Stromal cell of bone marrow (primary cell): ENCODE results near the gene ATG10.
A peak's percentile ranks its signal among the peaks of the same experiment; 100 is the strongest.
"Not testable (repeated sequence)": the region's sequence is repeated elsewhere in the genome, so short reads cannot be mapped to it uniquely, and the experiment has no call there.

Experiments
- DNase-seq: peaks from one replicate; pipeline ENCODE4 v3.0.0-alpha.2; 2012; ENCODE audit warnings: low read depth

The ATG10 gene

DNA sequence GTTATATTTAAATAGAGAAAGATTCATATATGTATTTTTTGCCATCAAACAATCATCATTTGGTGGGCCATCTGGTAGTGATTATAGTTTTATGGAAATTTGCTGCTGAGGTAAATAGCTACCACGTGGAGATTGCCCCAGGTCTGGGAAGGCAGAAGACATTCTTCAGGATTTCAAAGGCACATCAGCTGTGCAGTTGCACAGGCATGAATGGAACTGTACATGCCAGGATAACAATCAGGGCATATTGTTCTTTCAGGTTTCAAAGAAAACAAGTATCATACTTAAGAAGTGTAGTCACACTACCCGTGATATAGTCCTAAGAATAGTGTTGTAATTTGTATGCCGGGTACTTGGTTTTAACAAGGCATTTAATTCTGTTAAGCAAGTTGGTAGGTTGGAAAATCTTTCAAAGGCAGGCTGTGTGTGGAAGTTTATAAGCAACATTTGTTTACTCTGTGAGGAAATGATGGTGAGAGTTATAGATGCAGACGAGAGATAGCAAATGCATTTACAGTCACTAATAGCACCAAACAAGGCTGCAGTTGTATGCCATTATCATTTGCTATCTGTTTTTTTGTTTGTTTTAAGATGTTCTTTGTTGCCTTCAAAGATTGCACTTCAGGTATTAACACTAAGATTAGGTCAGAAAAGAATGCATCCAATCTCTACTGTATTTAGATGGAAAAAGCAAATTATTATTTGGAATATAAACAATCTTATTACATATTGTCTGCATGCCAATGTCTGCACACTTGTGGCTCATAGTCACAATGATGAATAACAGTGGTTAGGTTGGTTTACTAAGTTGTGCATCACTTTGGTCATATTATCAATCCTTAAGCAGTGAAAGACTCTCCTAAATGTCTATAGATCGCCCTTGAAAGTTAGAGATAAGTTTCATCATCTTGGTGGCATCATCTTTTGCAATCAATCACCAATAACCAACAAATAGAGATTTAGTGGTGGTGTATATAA is 251.1 kb downstream of the ATG10 start:
- no peak for DNase-seq

DNA sequence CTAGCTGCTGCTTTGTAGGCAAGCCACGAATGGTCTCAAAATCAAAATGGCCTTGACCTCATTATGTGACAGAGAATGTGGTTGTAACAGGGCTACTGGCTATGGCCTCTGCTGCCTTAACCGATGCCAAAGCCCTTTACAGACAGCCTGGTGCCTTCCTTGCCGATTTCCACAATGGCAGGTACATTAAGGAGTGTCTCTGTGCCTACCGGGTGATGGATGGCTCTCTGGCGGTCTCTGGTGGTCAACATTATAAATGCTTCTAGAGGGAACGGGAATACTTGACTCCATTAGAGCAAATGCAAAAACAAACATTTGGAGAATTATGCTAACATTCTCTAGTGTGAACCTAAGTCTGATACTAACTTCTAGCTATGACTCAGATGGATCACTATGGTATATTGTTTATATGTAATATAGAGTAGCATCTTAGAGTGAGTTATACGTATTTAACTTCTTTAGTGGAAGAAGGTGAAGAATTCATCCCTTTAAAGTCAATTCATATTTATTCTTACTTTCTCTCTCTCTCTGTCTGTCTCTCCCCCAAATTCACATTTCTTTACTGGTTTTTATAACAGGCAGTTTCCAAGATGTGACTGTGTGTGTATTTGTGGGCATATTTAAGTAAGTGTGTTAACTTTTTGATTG is 253.8 kb downstream of the ATG10 start:
- peak; percentile 33 for DNase-seq

DNA sequence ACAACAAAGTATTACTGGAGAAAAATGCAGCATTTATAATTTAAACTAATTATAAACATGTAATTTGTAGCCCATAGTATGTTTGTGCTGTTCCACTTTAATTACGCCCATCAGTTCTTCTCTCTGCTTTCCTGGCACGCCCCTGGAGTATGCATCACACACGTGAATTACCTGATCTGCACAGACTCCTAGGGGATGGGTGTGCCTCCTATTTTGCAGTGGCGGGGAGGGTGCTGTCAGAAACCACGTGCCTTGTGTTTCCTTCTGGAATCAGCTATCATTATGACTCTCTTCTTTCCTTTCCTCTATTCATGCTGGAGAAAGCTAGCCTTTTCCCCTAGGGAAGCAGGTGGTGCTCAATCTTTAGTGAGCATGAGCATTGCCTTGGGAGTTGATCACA is 263.1 kb downstream of the ATG10 start:
- DNase-seq = no peak

GRCh38 chr5:82244151-82244550 is 272.3 kb downstream of the ATG10 start:
- no peak for DNase-seq

DNA sequence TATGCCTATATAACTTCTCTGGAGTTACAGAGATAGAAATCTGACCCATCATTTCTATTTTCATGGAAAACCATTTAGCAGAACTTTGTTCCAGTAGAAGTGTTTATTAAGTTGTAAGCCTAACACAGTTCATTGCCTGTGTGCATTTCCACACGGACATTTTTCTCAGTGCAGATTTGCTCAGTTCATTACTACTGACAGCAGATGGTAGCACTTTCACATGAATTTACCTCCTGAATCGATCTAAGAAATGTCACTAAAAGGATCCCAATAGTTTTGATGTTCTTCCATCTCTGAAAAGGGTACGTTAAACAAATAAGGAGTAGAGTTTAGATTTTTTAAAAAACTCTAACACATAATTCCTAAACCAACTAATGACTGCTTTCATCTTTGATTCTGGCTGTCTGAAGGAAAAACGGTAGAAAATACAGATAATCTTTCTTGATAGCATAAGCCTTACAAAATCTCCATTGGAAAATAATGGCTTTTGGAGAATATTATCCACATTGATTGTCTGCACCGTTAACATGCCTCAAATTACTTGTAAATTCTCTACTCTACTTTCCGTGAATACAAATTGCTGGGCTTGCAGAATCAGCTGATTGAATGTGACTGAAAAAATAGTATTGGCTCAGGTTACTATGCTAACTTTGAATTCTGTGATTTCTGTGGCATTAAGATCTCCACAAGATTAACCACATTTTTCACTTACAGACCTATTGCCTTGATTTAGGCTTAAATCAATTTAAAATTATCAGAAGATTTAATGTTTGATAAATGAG is 273.2 kb downstream of the ATG10 start:
- peak; percentile 7 for DNase-seq

DNA sequence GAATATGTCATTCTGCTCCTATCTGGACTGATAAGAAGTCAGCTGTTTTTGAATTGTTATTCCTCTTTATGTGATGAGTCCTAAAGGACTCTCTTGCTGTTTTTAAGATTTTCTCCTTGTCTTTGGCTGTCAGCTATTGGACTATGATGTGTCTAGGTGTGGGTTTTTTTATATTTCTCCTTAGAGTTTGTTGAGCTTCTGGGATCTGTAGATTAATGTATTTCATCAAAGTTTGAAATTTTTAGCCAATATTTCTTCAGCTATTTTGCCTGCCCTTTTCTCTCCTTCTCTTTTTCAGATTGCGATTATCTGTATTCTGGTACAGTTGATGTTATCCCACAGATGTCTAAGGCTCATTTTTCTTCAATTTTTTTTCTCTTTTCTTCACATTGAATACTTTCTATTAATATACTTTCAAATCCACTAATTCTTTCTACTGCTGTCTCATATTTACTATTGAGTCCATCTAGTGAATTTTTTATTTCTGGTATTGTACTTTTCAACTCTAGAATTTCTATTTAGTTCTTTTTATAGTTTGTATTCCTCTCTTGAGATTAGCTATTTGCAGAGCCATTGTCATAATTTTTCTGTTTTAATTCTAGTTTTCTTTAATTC is 275.2 kb downstream of the ATG10 start:
- DNase-seq = no peak

- no peak for DNase-seq
Measured at GRCh38 chr5:82252744-82253143, 280.9 kb downstream of the ATG10 start.

DNA sequence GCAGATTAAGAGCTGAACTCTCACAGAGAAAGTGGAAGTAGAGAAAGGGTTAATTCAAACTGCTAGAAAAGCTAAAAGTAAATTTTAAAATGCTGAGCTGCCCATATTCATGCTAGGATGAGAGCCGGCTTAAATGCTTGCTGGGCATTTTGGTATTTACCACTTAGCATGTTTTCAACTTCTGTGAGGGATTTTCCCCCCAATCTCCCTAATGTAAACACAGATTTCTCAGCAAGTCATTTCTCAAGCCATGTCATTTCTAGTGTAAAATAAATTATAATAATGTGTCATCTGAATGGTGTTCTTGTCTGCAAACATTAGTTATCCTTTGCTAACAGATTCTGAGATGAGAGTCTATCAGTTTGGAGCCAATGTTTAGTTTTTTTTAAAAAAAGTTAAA is 284.0 kb downstream of the ATG10 start:
- no peak for DNase-seq

DNA sequence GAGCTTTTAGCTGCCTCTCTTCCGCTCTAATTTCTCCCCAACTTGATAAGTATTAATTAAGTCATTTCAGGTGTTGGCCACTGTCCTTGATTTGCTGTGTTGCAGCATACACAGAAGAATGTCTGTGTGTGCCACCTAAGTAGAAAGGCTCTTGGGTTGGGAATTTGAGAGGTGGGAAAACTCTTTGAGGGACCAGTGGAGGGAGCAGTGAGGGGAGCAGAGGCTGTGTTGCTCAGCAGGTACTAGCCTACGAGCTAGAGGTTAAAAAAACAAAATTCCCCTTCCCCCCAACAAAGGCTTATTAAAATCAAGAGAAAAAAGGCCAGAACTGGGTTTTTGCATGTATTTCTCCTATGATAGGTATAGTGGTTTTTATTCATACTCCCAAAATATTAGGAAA is 285.4 kb downstream of the ATG10 start:
- DNase-seq = no peak

DNA sequence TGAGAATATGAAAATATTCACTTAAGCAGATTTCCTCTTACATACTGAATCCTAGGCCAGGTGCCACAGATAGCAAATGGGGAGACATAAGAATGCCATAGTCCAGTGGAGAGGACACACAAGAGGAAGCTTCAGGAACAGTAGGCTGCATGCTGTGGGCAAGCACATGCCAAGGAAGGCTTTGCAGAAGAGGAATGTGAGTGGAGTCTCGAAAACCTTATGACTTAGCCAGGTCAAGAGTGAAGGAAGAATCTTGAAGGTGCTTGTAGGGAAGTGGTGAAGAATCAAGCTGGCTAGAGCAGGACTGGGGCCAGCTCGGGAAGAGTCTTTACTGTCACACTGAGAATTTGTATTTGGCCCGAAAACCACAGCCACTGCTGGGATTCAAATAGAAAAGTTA is 285.9 kb downstream of the ATG10 start:
- no peak for DNase-seq

- no peak for DNase-seq
Measured at GRCh38 chr5:82259172-82259800, 287.5 kb downstream of the ATG10 start.

GRCh38 chr5:82265047-82265446 is 293.2 kb downstream of the ATG10 start:
- DNase-seq = peak; percentile 58

GRCh38 chr5:82267297-82267933 is 295.6 kb downstream of the ATG10 start:
- DNase-seq = not testable (repeated sequence)

DNA sequence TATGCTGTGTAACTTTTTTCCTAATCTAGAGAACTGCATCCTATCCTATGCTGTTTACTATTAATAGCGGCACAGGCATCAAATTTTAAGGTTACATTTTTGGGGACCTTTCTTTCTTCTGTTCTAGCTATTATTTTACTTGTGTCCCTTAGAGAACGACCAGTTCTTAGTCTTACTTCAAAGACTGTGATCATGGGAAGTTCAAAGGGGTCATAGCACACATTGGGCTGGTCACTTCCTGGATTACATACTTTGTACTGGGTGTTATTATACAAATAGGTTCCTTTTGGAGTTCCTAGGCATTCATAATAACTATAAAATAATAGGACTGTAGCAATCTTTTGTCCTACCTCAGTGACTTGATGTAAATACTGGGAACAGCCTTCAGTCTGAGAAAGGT is 297.5 kb downstream of the ATG10 start:
- not testable (repeated sequence) for DNase-seq

GRCh38 chr5:82272571-82273356 is 300.9 kb downstream of the ATG10 start:
- not testable (repeated sequence) for DNase-seq

DNA sequence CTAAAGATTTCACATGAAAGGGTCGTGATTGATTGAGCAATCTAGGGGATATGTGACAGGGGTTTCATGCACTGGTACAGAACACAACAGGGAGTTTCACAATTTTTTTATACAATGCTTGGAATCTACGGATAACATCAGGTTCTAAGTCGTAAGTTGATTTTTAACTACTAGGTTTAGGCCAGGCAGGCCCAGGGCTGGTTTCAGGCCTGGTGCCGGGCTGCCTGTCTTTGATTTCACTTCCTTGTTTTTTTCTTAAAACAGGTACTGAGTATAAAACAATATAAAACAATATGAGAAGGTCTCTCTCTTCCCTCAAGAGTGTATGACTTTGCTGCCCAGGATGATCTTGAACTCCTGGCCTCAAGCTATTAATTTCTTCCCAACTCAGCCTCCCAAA is 301.6 kb downstream of the ATG10 start:
- DNase-seq = not testable (repeated sequence)

- DNase-seq = no peak
Measured at GRCh38 chr5:82274343-82275211, 302.8 kb downstream of the ATG10 start.

DNA sequence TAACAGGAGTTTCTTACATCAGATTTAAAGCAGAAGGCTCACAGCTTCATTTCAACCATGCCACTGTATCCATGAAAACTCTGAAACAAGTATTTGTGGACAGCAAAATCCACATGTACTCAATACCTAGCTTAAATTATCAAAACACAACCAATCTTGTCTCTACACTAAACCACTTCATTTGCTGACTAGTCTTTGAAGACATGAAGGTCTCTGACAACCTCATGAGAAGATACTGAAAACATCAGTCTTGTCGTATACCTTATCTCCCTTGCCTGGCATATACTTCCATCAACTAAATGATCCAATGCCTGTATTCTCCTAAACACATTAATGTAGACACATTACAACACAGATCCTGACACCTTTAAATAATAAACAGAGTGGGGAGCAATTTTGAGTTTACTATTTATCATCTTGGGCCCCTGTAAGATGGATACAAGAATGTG is 303.4 kb downstream of the ATG10 start:
- no peak for DNase-seq
